GM10248 (cell line): Measurements from ENCODE around the gene HNRNPK.

Experiments
- CTCF ChIA-PET: fragments of 300-600 bp; sonication (Branson Sonifier 250); formaldehyde crosslinking; extraction: SDS; loops from one replicate; lab custom pipeline; 2021; ENCODE audit warnings: antibody characterized with exemption; lab: Yijun Ruan, JAX
- POLR2A ChIA-PET: fragments of 350-650 bp; sonication (Branson Sonifier 250); formaldehyde crosslinking; extraction: SDS; loops from one replicate; lab custom pipeline; 2020; ENCODE audit warnings: antibody characterized with exemption; lab: Yijun Ruan, JAX
- DNase-seq: peaks from one replicate; pipeline ENCODE4 v3.0.0; 2012; ENCODE audit errors: extremely low spot score
- TF ChIP-seq, protein P1 (sequence below): IDR thresholded peaks from 2 replicates; pipeline ENCODE4 v1.5.1; 2012; ENCODE audit warnings: mild to moderate bottlenecking, low read depth; ENCODE audit errors: extremely low read depth, missing control alignments, control extremely low read depth

The HNRNPK gene

DNA sequence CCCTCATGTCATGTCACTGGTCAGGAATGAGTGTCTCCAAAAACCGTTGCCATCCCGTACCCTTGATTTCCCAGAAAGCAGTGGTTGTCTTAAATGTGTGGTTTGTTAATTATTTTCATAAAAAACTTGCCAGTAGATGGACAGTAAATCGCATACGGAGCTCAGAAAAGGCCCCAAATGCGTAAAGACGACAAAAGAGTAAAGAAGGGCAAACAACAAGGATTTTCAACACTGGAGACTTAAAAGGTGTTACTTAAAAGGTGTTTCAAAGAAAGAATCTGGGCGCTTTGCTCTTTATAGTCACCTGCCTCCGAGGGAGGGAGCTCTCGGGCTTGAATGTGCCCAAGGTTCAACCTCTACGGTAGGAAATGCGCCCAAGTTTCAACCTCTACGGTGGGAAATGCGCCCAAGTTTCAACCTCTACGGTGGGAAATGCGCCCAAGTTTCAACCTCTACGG, 59.5 kb downstream of the HNRNPK start:
- TF ChIP-seq, protein P1, sequence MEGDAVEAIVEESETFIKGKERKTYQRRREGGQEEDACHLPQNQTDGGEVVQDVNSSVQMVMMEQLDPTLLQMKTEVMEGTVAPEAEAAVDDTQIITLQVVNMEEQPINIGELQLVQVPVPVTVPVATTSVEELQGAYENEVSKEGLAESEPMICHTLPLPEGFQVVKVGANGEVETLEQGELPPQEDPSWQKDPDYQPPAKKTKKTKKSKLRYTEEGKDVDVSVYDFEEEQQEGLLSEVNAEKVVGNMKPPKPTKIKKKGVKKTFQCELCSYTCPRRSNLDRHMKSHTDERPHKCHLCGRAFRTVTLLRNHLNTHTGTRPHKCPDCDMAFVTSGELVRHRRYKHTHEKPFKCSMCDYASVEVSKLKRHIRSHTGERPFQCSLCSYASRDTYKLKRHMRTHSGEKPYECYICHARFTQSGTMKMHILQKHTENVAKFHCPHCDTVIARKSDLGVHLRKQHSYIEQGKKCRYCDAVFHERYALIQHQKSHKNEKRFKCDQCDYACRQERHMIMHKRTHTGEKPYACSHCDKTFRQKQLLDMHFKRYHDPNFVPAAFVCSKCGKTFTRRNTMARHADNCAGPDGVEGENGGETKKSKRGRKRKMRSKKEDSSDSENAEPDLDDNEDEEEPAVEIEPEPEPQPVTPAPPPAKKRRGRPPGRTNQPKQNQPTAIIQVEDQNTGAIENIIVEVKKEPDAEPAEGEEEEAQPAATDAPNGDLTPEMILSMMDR = peak; percentile 48
- CTCF ChIA-PET = interaction anchor here (0.7 to 5.1 kb wide), 13 partner anchors 8 to 586 kb away, joined by 3 to 30 read pairs (median 5); partner anchors contain the start of gene UBQLN1
- POLR2A ChIA-PET = no interaction called here
- peak; percentile 53 for DNase-seq

DNA sequence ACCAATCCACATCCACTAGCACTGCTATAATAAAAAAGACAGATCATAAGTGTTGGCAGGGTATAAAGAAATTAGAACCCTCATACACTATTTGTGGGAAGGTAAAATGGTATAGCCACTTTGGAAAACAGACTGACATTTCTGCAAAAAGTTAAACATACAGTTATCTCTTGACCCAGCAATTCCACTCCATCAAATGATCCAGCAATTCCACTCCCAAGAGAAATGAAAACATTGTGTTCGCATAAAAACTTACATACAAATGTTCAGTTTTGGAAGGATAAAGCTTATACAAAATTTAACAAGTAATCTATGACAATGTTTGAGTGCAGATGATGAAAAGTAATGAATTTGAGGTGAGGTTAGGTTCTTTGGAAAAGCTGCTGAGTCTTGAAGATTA, 60.9 kb downstream of the HNRNPK start:
- ChIA-PET CTCF (interaction anchor here (1.0 kb wide), 2 partner anchors 8 to 342 kb away, joined by 3 read pairs; no protein-coding TSS in a partner anchor), POLR2A (no interaction called here)
- TF ChIP-seq, protein P1 = no peak
- DNase-seq = no peak
